Ovary (tissue), 3 donors: ENCODE results near the gene MAOB.

Experiments used
- POLR2A ChIP-seq: fragments of 450-650 bp; IDR thresholded peaks from one replicate; pipeline ENCODE4 v1.6.1; 2017; ENCODE audit warnings: antibody characterized with exemption, mild to moderate bottlenecking, moderate library complexity
- TF ChIP-seq, protein P1 (sequence below), 3 donors: fragments of 450-650 bp in 2 of 3; fragments of 200-600 bp in 1 of 3; IDR thresholded peaks; one replicate each; pipeline versions ENCODE4 v1.5.1 to v1.8.0; 2016 to 2022; ENCODE audit warnings: antibody characterized with exemption in 3 of 3, mild to moderate bottlenecking in 1 of 3
- donor health status: DM: no; HTN: no; CAD: no.

DNA sequence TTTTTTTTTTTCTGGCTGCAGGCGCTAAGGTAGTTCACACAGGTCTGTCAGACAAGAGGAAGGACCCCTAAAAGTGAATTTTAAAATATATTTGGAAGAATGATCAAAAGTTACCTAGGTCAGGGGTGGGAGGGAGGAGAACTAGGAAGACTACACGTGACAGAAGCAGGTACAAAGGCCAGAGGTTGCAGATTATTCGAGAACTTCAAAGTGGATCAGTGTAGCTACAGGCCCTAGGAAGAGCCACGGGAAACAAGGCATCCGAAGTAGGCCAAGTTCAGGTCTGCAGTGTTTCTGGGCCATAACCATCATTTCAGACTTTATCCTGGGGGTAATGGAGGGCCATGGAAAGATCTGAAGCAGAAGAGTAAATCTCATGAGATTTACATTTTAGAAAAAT, 16.5 kb downstream of the MAOB start:
- TF ChIP-seq, protein P1, sequence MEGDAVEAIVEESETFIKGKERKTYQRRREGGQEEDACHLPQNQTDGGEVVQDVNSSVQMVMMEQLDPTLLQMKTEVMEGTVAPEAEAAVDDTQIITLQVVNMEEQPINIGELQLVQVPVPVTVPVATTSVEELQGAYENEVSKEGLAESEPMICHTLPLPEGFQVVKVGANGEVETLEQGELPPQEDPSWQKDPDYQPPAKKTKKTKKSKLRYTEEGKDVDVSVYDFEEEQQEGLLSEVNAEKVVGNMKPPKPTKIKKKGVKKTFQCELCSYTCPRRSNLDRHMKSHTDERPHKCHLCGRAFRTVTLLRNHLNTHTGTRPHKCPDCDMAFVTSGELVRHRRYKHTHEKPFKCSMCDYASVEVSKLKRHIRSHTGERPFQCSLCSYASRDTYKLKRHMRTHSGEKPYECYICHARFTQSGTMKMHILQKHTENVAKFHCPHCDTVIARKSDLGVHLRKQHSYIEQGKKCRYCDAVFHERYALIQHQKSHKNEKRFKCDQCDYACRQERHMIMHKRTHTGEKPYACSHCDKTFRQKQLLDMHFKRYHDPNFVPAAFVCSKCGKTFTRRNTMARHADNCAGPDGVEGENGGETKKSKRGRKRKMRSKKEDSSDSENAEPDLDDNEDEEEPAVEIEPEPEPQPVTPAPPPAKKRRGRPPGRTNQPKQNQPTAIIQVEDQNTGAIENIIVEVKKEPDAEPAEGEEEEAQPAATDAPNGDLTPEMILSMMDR (IDR thresholded peaks at IDR 0.05) = no peak
- no peak for TF ChIP-seq POLR2A
